NCI-H510A treated with DMSO at 0.1 percent for 48 hours (cell line): ENCODE measurements around the gene PLA2G4B.

ENCODE experiments used
- DNase-seq: peaks from one replicate; lab custom pipeline; 2025; lab: John Stamatoyannopoulos, UW

PLA2G4B gene

DNA sequence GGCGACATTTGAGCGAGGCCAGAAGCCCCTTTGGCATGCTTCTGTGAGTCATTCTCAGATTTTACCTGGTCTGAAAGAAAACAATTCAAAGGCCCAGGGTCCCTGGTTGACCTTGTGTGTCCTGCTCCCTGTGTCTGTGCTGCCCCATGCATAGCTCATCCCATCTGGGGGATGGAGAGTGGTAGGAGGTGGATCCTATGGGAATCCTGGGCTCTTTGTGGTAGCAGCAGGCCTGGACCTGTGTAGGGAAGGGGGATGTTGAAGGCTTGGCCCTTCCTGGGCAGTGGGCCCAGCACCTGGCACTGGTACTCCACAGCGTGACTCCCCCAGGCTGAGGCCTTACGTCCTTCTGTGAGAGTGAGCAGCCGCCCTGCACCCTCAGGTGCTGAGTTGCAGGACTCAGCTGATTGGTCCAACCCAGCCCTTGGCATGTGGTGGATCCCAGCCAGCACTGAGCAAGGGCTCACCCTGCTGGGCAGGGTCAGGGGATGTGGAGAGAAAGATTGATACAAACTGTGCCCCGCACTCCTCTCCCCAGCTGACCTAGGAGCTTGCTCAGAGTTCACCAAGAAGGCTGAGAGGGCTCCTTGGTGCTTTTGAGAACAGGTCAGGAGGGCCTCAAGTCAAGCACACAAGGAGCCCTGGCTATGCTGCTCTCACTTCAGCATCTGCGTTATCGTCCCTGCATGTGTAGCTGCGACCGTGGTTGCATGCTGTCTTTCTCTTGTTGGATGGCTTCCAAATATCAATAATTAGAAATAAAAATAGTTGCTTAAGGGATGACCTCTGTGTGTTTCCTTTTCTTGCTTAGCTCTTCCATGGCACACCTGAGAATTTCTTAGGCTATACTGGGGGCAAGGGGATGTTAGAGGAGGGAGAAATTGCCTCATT lies 32.1 kb upstream of the PLA2G4B start:
- peak; percentile 5 for DNase-seq

DNA sequence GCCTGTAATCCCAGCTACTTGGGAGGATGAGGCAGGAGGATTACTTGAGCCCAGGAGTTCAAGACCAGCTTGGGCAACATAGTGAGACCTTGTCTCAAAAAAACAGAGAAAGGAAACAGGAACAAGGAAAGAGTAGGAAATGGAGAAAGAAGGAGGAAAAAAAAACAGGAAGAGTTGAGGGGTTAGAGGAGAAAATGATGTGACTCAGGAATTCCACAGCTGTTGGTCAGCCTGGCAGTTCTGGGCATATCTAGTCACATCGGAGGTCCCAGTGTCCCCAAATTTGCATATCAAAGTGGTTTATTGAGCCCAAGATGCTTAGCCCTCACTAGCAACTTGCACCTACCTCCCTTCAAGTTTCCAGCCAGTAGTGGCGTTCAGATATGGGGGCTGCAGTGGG lies 29.5 kb upstream of the PLA2G4B start:
- DNase-seq: no peak

- no peak for DNase-seq
Measured at GRCh38 chr15:41809526-41810220, 29.0 kb upstream of the PLA2G4B start.

DNA sequence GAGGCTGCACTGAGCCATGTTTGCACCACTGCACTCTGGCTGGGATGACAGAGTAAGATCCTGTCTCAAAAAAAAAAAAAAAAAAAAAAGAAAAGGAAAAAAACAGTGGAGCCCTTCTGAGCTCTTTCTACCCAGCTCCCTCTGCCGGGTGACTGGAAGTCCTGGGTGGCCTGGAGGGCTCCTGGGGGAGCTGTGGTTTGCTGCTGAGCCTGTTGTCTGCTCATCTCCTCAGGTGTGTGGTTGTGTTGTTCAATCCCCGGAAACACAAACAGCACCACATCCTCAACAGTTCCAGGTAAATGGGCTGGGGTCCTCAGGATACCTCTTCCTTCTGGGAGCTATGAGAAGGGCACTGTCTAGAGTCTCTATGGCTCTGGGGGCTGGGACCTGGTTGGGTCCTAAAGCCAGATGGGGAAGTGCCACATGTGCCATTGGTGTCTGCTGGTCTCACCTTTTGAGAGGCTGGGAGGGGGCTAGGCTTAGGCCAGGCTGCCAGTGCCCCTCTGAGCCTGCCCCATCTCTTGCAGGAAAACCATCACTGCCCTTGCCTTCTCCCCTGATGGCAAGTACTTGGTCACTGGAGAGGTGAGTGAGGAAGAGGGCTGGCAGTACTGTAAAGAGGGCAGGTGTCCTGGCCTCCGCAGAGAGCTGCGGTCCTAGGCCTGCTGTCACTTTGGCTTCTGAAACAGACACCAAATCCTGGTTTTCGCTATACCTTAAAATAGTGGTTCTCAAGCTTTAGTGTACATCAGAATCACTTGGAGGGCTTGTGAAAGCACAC lies 27.8 kb upstream of the PLA2G4B start:
- DNase-seq: no peak

- DNase-seq: peak; percentile 40
Measured at GRCh38 chr15:41811432-41812195, 27.0 kb upstream of the PLA2G4B start.

- DNase-seq: no peak
Measured at GRCh38 chr15:41812820-41813375, 25.7 kb upstream of the PLA2G4B start.

DNA sequence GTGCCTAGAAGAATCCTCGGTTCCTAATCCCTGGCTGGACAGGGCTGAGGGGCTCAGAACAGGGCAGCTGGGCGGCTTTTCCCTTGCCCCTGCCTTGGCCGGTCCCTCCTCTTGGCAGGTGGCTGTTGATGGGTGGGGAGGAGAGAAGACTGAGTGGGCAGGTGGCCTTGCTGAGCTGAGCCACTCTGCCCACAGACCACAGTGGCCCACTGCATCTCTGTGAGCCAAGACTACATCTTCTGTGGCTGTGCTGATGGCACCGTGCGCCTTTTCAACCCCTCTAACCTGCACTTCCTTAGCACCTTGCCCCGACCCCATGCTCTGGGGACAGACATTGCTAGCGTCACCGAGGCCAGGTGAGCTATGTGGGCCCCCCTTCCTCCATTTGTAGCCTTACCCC lies 25.2 kb upstream of the PLA2G4B start:
- DNase-seq: no peak

DNA sequence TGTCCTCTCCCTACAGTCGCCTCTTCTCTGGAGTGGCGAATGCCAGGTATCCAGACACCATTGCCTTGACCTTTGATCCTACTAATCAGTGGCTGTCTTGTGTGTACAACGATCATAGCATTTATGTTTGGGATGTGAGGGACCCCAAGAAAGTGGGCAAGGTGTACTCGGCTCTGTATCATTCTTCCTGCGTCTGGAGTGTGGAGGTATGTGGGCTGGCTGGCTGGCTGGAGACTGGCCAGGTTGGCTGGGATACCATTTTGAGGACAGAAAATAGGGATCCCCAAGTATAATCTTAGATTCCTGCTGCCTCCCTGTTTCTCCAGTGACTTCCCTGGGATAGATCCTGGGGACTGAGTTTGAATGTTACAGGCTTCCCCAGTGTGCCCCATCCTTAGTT lies 24.1 kb upstream of the PLA2G4B start:
- DNase-seq: no peak

- no peak for DNase-seq
Measured at GRCh38 chr15:41816788-41817187, 21.9 kb upstream of the PLA2G4B start.

DNA sequence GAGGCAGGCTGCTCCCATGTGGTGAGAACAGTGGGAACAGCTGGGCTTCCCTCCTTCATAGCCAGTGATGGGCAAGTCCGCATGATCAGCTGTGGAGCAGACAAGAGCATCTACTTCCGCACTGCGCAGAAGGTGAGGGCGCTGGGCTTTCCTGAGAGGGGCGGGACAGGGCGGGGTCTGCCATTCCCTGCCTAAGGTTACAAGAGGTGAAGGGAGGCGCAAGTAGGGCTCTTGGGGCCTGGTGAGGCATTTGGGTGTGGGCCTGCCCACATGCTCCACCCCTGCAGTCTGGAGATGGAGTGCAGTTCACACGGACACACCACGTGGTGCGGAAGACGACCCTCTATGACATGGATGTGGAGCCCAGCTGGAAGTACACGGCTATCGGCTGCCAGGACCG lies 21.3 kb upstream of the PLA2G4B start:
- DNase-seq: no peak

- no peak for DNase-seq
Measured at GRCh38 chr15:41817781-41818180, 20.9 kb upstream of the PLA2G4B start.

GRCh38 chr15:41819455-41820050 lies 19.1 kb upstream of the PLA2G4B start:
- DNase-seq: no peak

- DNase-seq: no peak
Measured at GRCh38 chr15:41820791-41821423, 17.7 kb upstream of the PLA2G4B start.

GRCh38 chr15:41821831-41822230 lies 16.8 kb upstream of the PLA2G4B start:
- no peak for DNase-seq

- DNase-seq: no peak
Measured at GRCh38 chr15:41822471-41822870, 16.2 kb upstream of the PLA2G4B start.

- no peak for DNase-seq
Measured at GRCh38 chr15:41822957-41823356, 15.7 kb upstream of the PLA2G4B start.

GRCh38 chr15:41823502-41823901 lies 15.1 kb upstream of the PLA2G4B start:
- no peak for DNase-seq

- no peak for DNase-seq
Measured at GRCh38 chr15:41824062-41824745, 14.4 kb upstream of the PLA2G4B start.

- DNase-seq: no peak
Measured at GRCh38 chr15:41825145-41825544, 13.5 kb upstream of the PLA2G4B start.
